GM21717 (cell line): ENCODE data around the gene KANSL3.
"Not testable (repeated sequence)": the region's sequence is repeated elsewhere in the genome, so short reads cannot be mapped to it uniquely, and the experiment has no call there.

Experiments
- ATAC-seq: cut with Tn5 transposase; IDR thresholded peaks from one replicate; pipeline ENCODE4 v1.9.1; 2021; ENCODE audit warnings: mild to moderate bottlenecking, moderate library complexity; ENCODE audit not compliant: unreplicated experiment

Gene KANSL3

DNA sequence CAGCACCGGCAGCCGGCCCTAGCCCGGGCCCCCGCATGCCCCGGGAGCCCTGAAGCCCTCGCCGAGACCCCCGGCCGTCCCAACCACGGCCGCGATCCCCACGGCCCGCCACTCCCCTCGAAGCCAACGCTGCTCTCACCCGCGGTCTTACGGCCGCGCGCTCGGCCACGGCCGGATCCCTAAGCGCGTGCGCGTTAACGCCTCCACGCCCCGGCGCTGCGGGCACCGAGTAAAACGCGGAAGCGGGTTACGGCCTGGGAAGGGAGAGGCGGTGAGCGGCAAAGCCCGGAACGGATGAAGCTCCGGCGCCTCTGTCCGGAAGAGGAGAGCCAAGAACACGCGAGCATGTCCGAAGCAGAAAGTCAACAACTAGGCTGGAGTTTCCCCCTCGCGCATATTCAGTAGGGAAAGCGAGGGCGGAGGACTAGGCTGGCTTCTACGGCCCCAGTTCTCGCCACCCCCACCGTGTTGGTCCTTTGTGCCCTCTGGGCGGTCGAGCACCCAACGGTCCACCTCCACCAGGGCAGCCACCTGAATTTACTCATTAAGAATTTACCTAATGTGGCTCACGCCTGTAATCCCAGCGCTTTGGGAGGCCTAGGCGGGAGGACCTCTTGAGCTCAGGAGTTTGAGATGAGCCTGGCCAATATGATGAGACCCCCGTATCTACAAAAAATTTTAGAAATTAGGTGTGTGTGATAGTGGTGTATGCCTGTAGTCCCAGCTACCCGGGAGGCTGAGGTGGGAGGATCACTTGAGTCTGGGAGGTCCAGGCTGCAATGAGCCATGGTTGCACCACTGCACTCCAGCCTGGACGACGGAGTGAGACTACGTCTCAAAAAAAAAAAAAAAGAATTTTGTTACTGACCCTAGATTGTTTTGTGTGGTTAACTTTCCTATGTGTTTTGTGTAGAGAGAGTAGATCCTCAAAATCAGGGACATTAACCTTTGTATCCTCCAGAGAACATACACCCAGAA is at the start of gene KANSL3:
Gene KANSL3, minus strand, starts transcription at position 169 of the 978 bp plus-strand sequence. CDS start 1,177 bp downstream, outside the sequence.
- ATAC-seq = peak; percentile 69

DNA sequence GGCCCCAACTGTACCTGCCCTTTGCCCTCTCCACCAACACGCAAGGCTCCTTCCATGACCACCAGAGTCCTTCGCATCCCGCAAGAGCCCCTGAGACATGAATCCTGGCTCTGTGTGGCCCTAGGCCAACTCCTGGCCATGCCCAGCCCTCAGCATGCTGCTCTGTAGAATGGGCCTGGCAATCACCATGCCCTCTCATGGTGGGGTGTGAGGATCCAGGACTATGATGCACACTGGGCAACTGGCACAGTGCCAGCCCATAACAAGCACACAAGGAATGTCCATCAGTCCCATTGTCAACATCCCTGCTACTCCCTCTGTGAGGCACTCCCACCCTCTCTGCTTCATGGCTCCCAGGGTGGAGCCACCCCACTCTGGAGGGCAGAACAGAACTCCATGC is 49.2 kb upstream of the KANSL3 start:
- ATAC-seq = no peak

DNA sequence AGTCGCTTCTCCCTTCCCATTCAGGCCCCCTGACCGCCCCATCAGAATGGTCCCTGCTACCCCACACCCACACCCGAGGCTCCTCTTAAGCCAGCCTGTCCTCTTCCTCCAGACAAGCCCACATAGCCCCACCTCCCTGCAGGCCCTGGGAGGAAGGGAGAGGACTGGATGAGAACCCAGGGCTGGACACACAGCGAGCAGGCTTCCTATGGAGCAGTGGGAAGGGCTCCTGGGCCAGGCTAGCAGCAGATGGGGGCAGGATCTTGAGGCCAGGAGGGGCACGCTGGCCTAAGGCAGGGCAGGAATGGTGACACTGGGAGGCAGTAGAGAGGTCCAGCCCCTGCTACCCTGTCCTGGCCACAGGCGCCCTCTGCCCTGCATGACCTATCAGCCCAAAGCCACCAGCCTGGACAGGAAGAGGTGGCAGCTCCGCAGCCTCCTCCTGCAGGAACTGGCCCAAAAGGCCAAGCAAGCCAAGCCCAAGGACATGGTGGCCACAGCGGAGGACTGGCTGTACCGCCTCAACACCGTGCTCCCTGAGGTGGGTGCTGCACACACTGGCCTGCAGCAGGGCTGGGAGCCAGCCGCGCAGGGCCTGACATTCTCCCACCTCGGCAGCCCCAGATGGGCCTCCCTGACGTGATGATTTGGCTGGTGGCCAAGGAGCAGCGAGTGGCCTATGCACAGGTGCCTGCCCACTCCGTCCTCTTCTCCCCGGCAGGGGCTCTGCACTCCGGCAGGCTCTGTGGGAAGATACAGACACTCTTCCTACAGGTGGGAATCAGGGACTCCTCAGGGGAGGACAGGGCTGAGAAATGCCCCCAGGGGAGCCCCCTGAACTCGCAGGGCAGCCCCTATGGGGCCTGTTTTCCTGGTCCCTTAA is 47.7 kb upstream of the KANSL3 start:
- no peak for ATAC-seq

DNA sequence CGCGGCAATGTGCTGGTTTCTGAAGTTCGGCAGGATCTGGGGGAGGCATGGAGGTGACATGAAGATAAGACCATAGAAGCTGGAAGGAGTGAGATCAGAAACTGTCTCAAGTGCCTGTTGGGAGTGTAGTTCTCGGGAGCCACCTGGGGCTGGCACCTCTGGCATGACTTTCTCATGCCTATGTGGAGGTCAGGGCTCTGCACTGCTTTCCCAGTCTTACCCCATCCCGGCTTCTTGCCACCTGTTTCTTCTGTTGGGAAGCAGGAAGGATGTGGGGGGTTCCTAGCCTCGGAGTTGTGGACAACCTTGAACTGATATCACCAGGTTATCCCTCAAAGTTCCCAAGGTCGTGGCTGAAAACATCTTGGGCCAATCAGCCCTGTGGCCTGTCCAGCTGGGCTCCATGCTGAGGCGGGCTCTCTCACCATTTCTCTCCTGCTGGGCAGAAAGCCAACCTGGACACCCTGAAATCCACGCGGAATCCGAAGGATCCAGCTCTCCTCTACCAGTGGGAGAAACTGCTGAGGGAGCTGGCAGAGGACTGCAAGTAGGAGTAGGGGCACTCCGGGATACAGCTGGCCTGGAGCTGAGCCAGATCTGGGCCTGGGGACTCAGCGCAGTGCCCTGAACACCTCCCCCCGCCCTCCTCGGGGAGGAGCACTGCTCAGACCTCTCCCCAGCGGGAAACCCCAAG is 46.9 kb upstream of the KANSL3 start:
- no peak for ATAC-seq

DNA sequence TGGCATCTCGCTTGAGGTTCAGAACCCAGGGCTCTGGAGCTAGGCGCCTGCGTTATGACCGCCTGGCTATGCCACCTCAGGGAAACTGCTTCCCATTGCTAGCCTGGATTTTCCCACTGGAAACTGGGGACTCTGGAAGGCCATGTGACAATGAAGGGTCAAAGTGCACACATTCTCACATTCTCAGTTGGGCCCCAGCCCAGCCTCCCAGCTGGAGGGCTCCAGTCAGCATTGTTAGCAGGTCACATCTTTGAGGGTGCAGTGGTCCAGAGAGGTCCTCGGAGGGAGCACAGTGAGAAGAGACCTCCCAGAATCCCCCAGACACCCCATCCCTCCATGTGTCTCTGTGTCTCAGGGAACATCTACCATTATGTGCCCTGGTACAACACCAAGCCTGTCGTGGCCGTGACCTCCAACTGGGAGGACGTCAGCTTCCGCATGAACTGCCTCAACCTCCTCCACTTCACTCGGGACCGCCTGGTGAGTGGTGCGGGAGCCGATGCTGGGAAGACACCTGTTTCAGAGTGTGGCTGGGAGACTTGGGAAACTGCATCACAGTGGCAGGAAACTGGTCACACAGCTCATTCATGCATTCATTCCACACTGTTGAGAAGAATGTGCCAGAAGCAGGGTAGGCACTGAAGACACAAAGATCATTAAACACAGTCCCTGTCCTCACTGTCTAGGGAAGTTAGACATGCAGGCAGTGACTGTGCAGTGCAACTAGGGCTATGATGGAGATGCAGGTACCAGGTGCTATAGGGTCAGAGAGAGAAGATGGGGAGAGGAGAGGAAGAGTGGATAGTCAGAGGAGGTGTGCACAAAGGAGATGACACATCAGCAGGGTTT is 46.1 kb upstream of the KANSL3 start:
- ATAC-seq = no peak

DNA sequence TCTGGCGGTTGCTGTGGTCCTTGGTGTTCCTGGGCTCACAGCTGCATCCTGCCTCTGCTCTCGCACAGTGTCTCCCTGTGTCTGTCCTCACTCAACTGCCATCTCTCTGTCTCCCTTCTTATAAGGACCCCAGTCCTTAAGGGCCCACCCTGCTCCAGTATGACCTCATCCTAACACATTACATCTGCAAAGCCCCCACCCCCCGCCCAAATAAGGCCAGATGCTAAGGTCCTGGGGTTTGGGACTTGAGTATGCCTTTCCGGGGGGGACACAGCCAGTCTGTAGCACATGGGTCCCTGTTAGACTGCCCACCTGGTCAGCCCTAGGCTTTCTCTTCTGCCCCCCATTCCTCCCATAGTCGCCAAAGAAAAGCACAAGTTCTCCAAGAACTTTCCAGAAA is 45.2 kb upstream of the KANSL3 start:
- no peak for ATAC-seq

DNA sequence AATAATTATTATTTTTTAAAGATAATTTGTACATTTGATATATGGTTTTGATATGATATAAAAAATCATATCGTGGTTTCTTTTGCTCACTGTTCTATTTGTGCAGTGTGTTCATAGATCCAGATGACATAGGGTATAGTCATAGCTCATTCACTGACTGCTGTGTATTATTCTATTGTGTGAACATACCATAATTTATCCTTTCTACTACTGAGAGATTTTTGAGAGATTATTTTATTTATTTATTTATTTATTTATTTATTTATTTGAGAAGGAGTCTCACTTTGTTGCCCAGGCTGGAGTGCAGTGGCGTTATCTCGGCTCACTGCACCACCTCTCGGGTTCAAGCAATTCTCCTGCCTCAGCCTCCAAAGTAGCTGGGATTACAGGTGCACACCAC is 43.4 kb upstream of the KANSL3 start:
- ATAC-seq = no peak

DNA sequence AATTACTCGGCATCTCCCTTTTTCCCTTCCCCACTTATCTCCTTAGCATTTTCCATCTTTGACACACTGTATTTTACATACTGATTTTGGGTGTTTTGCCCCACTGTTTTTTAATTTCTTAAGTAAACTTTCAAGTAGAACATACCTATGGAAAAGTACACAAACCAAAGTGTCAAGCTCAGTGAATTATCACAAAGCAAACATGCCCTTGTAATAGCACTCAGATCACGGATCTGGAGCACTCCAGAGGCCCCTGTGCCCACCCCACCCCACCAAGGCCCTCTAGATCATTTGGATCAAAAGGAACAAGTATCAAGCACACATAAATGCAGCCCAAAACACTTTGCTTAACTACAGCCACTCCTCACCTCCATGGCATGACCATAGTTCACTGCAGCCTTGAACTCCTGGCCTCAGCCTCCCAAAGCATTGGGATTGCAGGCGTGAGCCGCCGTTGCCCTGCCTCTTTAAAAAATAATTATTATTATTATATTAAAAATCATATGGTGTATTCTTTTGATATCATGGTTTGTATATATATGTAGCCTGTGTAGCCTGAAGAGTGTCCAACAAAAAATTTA is 42.5 kb upstream of the KANSL3 start:
- ATAC-seq = no peak

DNA sequence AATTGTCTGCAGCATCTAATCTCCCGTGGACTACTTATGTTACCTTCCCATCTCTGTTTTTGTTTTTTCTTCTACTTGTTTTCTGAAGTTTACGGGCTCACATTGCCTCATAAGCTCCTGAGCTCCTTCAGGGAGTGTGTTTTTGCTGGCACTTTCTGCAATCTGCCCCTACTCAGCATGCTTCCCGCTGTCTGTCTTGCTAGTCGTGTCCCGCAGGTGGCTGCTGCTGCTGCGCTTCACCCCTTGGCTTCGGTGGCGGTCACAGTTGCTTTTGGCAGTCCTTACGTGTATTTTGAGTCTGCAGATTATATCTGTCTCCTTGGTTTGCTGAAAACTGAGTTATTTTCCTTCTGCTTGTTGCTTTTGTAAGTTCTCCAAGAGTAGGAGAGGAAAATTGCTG is 41.7 kb upstream of the KANSL3 start:
- no peak for ATAC-seq

DNA sequence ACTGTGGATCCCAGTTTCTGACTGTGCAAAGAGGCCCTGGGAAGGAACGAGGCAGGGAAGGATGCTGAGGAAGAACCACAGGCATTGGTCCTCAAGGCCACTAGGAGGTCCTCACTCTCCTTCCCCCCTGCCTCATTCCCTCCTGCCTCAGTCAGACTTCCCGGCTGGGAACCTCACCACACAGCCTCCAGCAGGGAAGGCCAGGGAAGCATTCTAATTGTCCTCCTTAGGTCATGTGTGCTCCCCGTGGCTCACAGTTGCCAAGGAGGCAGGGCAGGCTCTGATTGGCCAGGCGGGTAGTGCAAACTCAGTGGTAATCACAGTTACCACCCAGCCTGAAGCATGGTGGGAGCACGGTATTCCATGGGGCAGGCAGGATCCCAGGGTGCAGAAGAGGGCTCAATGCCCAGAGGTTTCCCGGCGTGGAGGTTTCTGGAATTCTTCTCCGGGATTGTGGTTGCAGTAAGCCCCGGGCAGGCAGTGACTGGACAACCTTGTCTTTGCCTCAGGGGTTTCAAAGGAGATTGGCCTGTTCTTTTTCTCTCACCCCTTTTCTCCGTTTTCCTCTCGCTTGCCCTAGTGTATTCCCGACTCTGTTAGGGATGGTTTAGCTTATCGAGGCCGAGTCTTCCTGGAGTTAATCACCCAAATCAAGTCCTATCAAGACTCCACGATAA is 31.6 kb upstream of the KANSL3 start:
- ATAC-seq = no peak

DNA sequence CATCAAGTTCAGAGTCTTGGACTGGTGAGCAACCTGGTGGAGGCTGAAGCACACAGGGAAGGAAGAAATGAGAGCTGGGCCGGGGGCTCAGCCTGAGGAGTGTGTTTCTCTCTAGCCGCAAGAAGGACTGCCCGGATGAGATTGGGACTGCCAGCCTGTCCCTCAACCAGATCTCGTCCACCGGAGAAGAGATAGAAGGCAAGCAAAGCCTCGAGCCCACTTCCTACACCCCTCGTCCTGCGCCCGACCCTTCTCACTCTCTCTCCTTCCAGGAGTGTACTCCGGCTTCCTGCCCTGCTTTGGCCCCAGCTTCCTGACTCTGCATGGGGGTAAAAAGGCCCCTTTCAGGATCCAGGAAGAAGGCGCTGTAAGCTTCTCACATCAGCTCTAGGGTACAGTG is 30.7 kb upstream of the KANSL3 start:
- ATAC-seq = no peak

DNA sequence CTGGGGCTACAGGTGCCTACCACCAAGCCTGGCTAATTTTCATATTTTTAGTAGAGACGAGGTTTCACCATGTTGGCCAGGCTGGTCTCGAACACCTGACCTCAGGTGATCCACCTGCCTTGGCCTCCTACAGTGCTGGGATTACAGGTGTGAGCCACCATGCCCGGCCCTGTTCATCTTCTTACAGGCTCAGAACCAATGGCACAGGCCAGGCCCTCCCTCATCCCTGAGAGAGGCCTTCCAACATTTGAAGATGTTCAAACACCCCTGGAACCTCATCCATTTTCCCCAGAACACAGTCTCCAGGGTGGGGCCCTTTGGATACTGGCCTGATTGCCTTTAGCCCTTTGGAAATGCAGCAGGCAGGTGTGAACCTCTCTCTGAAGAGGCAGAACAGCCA is 27.6 kb upstream of the KANSL3 start:
- not testable (repeated sequence) for ATAC-seq

DNA sequence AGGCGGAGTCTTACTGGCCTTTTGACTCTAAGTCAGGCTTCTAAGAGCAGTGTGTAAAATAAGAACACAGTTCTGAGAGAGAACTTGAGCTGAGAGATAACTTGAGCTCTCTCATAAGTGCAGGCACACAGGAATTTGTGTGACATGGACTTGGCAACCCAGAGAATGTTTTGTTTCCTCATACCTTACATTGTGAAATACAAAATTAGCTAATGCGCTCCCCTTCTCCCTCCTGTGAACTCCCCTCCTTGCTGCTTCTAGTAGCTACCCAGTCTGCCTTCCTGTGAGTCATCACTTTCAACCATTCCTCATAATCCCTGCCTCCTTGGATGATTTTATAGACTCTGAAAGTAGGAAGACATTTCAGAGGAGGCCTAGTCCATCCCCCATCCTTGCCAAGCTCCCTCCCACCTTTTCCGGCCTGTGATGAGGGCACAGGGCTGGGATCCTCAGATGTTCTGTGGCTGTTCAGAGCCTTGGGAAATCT is 27.0 kb upstream of the KANSL3 start:
- ATAC-seq = no peak

DNA sequence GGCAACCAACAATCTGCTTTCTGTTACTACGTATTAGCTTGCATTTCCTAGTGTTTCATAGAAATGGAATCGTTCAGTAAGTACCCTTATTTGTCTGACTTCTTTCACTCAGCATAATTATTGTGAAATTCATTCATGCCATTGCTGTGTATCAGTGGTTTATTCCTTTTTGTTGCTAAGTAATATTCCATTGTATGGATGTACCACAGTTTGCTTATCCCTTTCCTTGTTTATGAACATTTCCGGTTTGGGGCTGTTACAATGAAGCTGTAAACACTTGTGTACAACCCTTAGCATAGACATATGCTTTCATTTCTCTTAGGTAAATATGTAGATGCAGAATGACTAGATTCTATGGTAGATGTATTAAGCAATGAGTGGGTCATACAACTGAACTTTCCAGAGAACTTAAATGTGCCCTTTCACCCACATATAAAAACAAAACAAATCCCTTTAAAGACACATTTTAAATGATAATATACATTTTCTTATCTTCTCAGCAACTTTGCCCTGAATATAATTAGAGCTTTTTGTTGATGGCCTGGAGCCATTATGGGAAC is 26.3 kb upstream of the KANSL3 start:
- ATAC-seq = no peak

DNA sequence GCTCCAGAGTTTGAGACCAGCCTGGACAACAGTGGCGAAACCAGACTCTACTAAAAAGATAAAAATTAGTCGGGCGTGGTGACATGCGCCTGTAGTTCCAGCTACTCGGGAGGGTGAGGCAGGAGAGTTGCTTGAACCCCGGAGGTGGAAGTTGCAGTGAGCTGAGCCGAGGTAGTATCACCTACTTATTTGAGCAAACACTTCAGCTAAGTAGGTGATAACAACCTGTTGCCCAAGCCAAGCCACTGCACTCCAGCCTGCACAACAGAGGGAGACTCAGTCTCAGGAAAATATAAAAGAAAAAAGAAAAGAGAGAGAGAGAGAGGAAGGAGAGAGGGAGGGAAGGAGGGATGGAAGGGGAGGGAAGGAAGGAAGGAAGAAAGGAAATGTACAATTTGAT is 25.7 kb upstream of the KANSL3 start:
- ATAC-seq = no peak

DNA sequence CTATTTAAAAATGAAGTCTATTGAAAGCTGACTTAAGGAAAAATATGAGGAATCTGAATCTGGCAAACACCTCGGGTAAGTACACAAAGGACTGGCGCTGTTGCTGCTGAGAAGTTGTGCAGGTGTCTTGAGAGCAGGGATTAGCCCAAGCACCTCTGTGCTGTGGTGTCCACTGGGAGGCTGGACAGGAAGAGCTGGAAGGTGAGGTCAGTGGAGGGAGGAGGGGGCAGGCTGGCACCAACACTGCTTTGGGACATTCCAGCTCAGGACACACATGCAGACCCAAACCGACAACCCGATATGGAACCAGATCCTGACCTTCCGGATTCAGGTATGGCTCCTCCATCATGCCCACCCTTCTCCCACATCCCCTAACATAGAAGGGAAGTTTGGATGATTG is 25.1 kb upstream of the KANSL3 start:
- ATAC-seq = no peak

DNA sequence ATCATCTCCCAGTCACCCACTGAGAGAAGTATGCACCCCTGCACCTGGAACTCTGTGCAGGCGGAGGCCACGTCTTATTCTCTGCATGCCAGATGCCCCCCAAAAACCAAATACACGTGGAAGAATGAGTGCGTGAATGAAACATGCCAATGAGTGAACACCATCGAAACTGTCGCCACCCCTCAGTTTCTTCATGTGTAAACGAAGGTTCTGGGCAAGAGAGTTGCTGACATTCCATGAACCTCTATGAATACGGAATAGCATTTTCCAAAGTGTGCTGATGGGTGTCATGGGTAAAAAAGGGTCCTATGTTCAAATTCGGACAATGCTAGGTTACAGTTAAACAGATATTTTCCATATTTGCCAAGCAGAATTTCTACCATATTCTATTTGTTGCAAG is 24.2 kb upstream of the KANSL3 start:
- ATAC-seq = no peak

DNA sequence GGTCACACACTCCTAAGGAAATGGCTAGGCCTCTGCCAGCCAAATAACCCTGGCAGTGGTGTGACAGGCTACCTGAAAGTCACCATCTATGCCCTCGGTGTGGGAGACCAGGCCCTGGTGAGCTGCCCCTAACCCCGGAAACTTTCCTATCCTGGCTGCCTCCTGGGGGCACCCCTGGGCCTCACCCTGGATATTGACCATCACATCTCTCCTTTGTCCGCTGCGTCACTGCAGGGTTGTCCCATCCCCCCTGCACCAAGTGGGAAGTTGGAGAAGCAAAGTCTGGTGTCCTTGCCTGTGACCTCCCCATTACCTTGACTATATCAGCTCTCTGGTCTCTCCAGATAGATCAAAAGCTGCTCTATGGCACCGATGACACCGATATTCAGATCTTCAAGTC is 23.2 kb upstream of the KANSL3 start:
- no peak for ATAC-seq

DNA sequence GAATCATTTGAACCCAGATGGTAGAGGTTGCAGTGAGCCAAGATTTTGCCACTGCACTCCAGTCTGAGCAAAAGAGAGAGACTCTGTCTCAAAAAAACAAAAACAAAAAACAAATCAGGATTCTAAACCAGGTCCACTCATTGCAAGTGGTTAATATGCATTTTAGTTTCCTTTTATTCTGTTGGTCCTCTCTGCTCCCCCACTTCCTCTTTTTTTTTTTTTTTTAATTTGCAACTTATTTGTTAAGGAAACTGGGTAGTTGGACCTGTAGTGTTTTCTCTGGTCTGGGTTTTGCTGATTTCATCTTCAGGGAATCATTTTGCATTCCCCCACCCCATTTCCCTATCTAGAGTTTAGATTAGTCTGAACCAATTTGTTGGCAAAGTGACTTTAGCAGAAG is 18.4 kb upstream of the KANSL3 start:
- ATAC-seq = no peak
